ENCODE results near the gene KLHL17. TPM values are rescaled to one million over a fixed set of nuclear protein-coding genes. Genes with fewer than 3 reads are reported as not detected.

The KLHL17 gene
- total RNA-seq, 1 experiment from 2014 or later = 41.4 TPM

GRCh38 chr1:981955-982558, 21.7 kb downstream of the KLHL17 start, which contains the start of gene PERM1:
Gene PERM1 (minus strand): TSS chr1:982093. CDS start chr1:981029, 1,064 bp downstream.
- Histone ChIP-seq H3K14ac (ENCODE audit: insufficient read depth, low read length) (no peak within 1 kb of the TSS), H3K27me3 (ENCODE audit: insufficient read depth, low read length) (peaks cover 2% of the 10 kb centered on the region; the same call in 1 of the 2 replicates), H3K9ac (ENCODE audit: extremely low read depth, insufficient read length, low read length) (no peak within 1 kb of the TSS), H3K79me1 (ENCODE audit: insufficient read depth, low read depth, low read length, poor library complexity, severe bottlenecking) (no peaks in the 10 kb centered on the region), H3T11ph (ENCODE audit: low read length) (no peak within 1 kb of the TSS), H2BK12ac (ENCODE audit: insufficient read length, low read depth, low read length) (no peak within 1 kb of the TSS), H3K23me2 (ENCODE audit: insufficient read length, low read depth, low read length, poor library complexity, severe bottlenecking) (no peaks in the 10 kb centered on the region), H4K91ac (ENCODE audit: insufficient read length, low read depth, low read length) (no peak within 1 kb of the TSS), H4K20me1 (ENCODE audit: control insufficient read depth, insufficient read depth, insufficient read length) (no peaks in the 10 kb centered on the region), H2BK120ac (ENCODE audit: low read depth, low read length, poor library complexity, severe bottlenecking) (no peak within 1 kb of the TSS), H2AFZ (ENCODE audit: low read length) (no peak within 1 kb of the TSS), H3K27ac (ENCODE audit: insufficient read length, low read depth, low read length) (no peak within 1 kb of the TSS), H2AK5ac (ENCODE audit: insufficient read length, low read length) (no peak within 1 kb of the TSS), H3K79me2 (ENCODE audit: insufficient read depth, low read length) (no peaks in the 10 kb centered on the region), H3K9me3 (ENCODE audit: control insufficient read depth, low read depth, low read length) (no peaks in the 10 kb centered on the region), H2BK15ac (ENCODE audit: low read depth, low read length) (no peak within 1 kb of the TSS), H3K4ac (ENCODE audit: low read depth, low read length) (no peak within 1 kb of the TSS), H3K4me1 (ENCODE audit: insufficient read depth, low read length) (no peaks in the 10 kb centered on the region), H4K8ac (replicated peaks; ENCODE audit: insufficient read length, low read depth, low read length) (no peak within 1 kb of the TSS), H3K56ac (ENCODE audit: insufficient read length, low read depth, low read length) (no peak within 1 kb of the TSS), H3K18ac (ENCODE audit: insufficient read length, low read depth, low read length) (no peak within 1 kb of the TSS), H2BK20ac (ENCODE audit: low read depth, low read length, poor library complexity, severe bottlenecking) (no peak within 1 kb of the TSS), H3K4me2 (ENCODE audit: insufficient read depth, insufficient read length, low read length) (no peak within 1 kb of the TSS), H4K5ac (ENCODE audit: insufficient read length, low read depth, low read length) (no peak within 1 kb of the TSS), H3K23ac (ENCODE audit: insufficient read length, low read depth, low read length) (no peak within 1 kb of the TSS), H2BK5ac (ENCODE audit: insufficient read length, low read length) (no peak within 1 kb of the TSS)
- Mint-ChIP-seq H3K4me1 (0 out of 4 replicates have a peak, but pooled peaks cover 0 to 4% of the 10 kb centered on the region in 2 experiments), H3K9me3 (peaks cover 4 to 6% of the 10 kb centered on the region in 2 experiments), H3K4me3 (no peak within 1 kb of the TSS), H3K36me3 (ENCODE audit: insufficient read depth in 1 of 3, low read depth in 3 of 3) (peaks cover 0 to 6% (median 4%) of the 10 kb centered on the region in 3 experiments; a peak in 4 of 7 replicates), H3K27ac (peak within 1 kb of the TSS in 1 of 3 experiments; percentile 95; a peak in 1 of 7 replicates), H3K27me3 (ENCODE audit: low read depth) (peaks cover 75% of the 10 kb centered on the region)
- no peak for DNase-seq
- no CpG with 5 or more reads among the region's 28 CpGs for WGBS (ENCODE audit: extremely low coverage, insufficient read length, low lambda C conversion rate)
- no peak for TF ChIP-seq CTCF (conservative IDR thresholded peaks at IDR 0.05)

Measured in H9 (cell line).